IgD-negative memory B cell (primary cell): ENCODE measurements around the gene NECAB2. TPM values are rescaled to one million over a fixed set of nuclear protein-coding genes. Genes with fewer than 3 reads are reported as not detected.

Source experiments
- H3K27ac Mint-ChIP-seq, 3 donors: one replicate each; pipeline ENCODE4 v1.8.0; 2020 to 2022; ENCODE audit warnings: mild to moderate bottlenecking in 3 of 3, mixed read lengths in 3 of 3, moderate library complexity in 1 of 3
- H3K27me3 Mint-ChIP-seq: one replicate; pipeline ENCODE4 v1.8.0; 2021; ENCODE audit warnings: mixed read lengths
- H3K36me3 Mint-ChIP-seq: one replicate; pipeline ENCODE4 v1.8.0; 2020; ENCODE audit warnings: mild to moderate bottlenecking, mixed read lengths
- H3K4me1 Mint-ChIP-seq, 3 donors: one replicate each; pipeline ENCODE4 v1.8.0; 2020 to 2022; ENCODE audit warnings: mixed read lengths in 3 of 3, mild to moderate bottlenecking in 1 of 3
- H3K4me3 Mint-ChIP-seq, 4 donors: one replicate each; pipeline ENCODE4 v1.8.0; 2020 to 2022; ENCODE audit warnings: mild to moderate bottlenecking in 4 of 4, mixed read lengths in 4 of 4, moderate library complexity in 3 of 4
- H3K9me3 Mint-ChIP-seq, 3 donors: one replicate each; pipeline ENCODE4 v1.8.0; 2020 to 2021; ENCODE audit warnings: mixed read lengths in 3 of 3, mild to moderate bottlenecking in 1 of 3
- polyA plus RNA-seq: library from polyadenylated mRNA; unstranded; fragments of 300-500 nt; fragmentation: Illumina TruSeq; gene quantifications from one replicate; pipeline ENCODE4 v1.2.3, GENCODE V29; 2021

Gene NECAB2
- polyA plus RNA-seq, 1 donor from 2014 or later, result not detected

DNA sequence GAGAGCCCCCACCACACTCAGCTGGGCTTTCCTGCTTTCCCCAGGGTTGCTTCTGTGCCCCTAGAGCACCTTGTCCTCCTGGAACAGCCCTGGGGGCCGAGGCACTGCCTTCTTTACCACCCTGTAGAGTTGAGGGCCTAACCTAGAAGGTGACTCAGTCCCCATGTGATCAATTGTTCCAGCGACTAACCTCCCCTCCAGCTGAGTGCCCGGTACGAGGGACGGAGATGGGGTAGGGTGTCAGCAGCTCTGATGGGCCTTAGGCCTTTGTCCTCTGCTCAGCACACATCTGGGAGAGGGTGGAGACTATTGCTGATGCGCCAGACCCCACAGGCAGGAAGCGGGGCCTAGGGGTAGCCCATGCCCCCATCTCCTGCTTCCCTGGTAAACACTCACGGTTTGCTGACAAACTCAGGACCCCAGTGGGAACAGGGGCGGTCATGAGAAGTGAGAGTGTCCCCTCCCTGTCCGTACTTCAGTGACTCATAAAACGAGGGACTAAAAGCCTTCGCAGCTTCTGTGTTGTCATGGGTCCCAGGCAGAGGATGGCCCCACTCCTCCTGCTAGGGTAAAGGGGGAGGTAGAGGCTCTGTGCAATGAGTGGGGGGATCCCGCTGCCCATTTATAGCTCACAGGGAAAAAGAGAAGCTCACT, 33.1 kb downstream of the NECAB2 start:
- H3K4me3 Mint-ChIP-seq, result no peak overlapping the region
- H3K36me3 Mint-ChIP-seq, result no peaks in the 10 kb centered on the region
- H3K4me1 Mint-ChIP-seq, result no peaks in the 10 kb centered on the region
- H3K9me3 Mint-ChIP-seq, result no peaks in the 10 kb centered on the region
- no peak overlapping the region for H3K27ac Mint-ChIP-seq
- peaks cover 16% of the 10 kb centered on the region for H3K27me3 Mint-ChIP-seq

DNA sequence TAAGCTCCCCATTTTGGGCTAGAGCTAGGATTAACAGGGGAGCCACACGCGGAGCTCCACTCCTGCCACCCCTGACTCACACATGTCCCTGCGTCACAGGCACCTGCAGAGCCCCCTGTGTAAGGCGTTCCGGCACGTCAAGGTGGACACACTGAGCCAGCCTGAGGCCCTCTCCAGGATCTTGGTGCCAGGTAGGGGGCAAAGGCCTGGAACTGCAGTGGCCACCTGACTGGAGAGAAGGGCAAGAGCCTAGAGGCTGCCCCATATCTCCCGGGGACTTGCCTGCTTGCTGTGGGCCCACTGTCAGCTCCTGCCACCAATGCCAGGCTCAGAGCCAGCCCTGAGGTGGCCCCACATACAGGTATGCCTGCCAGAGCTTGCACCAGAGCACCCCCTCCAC, 33.7 kb downstream of the NECAB2 start:
- Mint-ChIP-seq H3K36me3 (no peaks in the 10 kb centered on the region), H3K4me1 (no peaks in the 10 kb centered on the region), H3K9me3 (no peaks in the 10 kb centered on the region), H3K27ac (no peak overlapping the region), H3K4me3 (no peak overlapping the region), H3K27me3 (peaks cover 12% of the 10 kb centered on the region)

DNA sequence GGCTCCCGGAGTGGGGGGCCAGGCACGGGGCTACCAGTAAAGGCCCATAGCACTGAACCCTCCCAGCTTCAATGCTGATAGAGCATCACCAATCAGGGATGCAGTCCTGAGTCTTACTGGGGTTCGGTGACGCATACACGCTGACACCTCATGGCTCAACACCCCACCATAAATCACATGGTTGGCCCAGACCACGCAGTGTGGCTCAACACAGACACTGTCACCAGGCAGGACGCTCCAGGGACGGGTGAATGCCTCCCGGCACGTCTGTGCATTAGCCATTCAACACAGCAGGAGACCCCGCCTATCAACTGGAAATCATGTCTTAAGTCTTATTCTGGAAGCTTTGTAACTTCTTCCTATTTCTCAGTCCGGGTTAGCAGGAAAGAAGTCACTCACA, 35.0 kb downstream of the NECAB2 start:
- no peak overlapping the region for H3K27ac Mint-ChIP-seq
- H3K36me3 Mint-ChIP-seq, result no peaks in the 10 kb centered on the region
- H3K4me1 Mint-ChIP-seq, result no peaks in the 10 kb centered on the region
- no peaks in the 10 kb centered on the region for H3K9me3 Mint-ChIP-seq
- no peak overlapping the region for H3K4me3 Mint-ChIP-seq
- H3K27me3 Mint-ChIP-seq, result peaks cover 9% of the 10 kb centered on the region

DNA sequence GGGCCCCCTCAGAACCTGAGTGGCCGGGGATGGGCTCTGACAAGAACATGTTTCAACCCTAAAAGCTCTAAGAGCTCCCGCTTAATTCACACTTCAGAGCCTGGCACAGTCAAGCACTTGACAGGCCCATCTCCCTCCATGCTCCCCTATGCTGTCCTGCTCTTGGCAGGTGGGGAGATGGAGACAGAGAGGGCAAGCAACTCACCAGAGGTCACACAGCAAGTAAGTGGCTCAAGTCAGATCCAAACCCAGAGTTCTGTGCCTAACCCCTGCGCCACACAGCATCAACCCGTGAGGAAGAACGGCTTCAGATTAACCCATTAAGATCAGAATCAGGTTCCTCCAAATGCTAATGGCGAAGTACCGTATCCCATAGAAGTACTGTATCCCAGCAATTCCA, 36.4 kb downstream of the NECAB2 start:
- H3K27ac Mint-ChIP-seq, result no peak overlapping the region
- H3K4me3 Mint-ChIP-seq, result no peak overlapping the region
- no peaks in the 10 kb centered on the region for H3K9me3 Mint-ChIP-seq
- H3K36me3 Mint-ChIP-seq, result no peaks in the 10 kb centered on the region
- H3K4me1 Mint-ChIP-seq, result no peaks in the 10 kb centered on the region
- H3K27me3 Mint-ChIP-seq, result peaks cover 11% of the 10 kb centered on the region

DNA sequence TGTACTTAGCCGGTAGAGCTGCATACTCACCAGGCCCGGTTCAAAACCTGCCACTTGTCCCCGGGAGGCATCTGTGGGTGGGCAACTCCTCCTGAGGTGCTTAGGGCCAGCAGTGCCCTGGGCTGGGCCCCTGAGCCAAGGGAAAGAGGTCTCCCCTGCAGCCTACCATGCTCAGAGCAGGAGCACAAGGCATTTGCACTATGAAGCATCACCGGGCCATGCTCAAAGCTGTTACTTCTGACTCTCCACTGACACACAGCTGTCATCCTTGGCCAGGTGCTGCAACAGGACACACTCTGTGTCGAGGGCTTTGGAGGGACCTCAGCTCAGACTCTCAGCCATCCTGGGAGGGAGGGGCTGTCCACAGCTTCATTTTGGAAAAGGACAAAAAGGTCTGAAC, 37.3 kb downstream of the NECAB2 start:
- Mint-ChIP-seq H3K27ac (no peak overlapping the region), H3K27me3 (peaks cover 14% of the 10 kb centered on the region), H3K9me3 (no peaks in the 10 kb centered on the region), H3K4me1 (no peaks in the 10 kb centered on the region), H3K36me3 (no peaks in the 10 kb centered on the region), H3K4me3 (no peak overlapping the region)

DNA sequence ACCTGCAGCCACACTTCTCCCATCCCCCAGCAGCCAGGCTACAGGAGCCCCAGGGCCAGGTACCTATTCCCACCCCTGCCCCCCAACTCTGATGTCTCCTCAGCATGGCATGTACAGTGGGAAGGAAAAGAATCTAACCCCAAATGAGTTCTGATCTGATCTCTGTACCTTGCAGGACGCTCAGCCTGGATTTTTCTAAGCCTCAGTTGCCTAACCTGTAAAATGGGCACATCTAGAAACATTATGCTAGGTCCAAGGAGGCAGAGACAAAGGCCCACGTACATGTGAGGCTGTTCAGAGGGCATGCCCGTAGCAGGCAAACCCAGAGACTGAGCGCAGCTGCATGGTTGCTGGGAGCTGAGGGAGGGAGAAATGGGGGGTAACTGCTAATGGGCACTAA, 39.5 kb downstream of the NECAB2 start:
- H3K4me3 Mint-ChIP-seq, result no peak overlapping the region
- peaks cover 13% of the 10 kb centered on the region for H3K27me3 Mint-ChIP-seq
- H3K4me1 Mint-ChIP-seq, result no peaks in the 10 kb centered on the region
- no peaks in the 10 kb centered on the region for H3K36me3 Mint-ChIP-seq
- H3K27ac Mint-ChIP-seq, result no peak overlapping the region
- no peaks in the 10 kb centered on the region for H3K9me3 Mint-ChIP-seq

DNA sequence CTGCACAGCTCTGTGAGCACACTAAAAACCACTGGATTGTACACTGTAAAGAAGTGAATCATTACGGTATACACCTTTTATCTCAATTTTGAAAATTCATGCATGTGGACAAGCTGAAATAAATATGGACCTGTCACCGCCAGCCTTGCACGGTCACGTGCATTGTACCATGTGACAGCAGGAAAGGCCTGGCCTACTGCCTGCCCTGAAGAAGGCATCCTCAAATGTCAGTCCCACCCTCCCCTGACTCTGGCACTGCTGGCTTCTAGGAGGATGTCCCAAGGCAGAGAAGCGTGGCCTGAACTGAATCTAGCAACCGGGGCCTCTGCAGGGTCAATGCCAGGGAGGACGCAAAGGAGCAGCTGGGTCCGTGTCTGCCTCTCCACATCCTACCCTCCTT, 39.9 kb downstream of the NECAB2 start:
- H3K4me3 Mint-ChIP-seq, result peak overlapping the region in 1 of 4 donors; percentile 39
- H3K4me1 Mint-ChIP-seq, result no peaks in the 10 kb centered on the region
- H3K9me3 Mint-ChIP-seq, result no peaks in the 10 kb centered on the region
- H3K36me3 Mint-ChIP-seq, result no peaks in the 10 kb centered on the region
- H3K27me3 Mint-ChIP-seq, result peaks cover 13% of the 10 kb centered on the region
- no peak overlapping the region for H3K27ac Mint-ChIP-seq

DNA sequence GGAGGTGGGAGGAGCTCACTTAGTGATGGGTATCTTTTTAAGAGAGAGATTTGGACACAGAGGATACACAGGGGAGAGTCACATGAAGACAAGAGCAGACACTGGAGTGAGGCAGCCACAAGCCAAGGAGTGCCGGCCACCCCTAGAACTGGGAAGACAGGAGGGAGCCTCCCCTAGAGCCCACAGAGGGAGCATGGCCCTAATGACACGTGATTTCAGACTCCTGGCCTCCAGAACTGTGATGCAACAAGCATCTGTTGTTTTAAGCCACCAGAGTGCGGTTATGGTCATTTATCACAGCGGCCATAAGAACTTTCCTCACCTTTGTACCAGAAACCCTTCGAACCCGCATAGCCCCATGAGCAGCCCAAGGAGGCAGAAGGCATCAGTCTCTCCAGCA, 41.2 kb downstream of the NECAB2 start:
- Mint-ChIP-seq H3K27me3 (peaks cover 12% of the 10 kb centered on the region), H3K4me3 (no peak overlapping the region), H3K9me3 (no peaks in the 10 kb centered on the region), H3K36me3 (no peaks in the 10 kb centered on the region), H3K4me1 (peaks cover 0 to 2% (median 0%) of the 10 kb centered on the region in 3 donors), H3K27ac (no peak overlapping the region)

DNA sequence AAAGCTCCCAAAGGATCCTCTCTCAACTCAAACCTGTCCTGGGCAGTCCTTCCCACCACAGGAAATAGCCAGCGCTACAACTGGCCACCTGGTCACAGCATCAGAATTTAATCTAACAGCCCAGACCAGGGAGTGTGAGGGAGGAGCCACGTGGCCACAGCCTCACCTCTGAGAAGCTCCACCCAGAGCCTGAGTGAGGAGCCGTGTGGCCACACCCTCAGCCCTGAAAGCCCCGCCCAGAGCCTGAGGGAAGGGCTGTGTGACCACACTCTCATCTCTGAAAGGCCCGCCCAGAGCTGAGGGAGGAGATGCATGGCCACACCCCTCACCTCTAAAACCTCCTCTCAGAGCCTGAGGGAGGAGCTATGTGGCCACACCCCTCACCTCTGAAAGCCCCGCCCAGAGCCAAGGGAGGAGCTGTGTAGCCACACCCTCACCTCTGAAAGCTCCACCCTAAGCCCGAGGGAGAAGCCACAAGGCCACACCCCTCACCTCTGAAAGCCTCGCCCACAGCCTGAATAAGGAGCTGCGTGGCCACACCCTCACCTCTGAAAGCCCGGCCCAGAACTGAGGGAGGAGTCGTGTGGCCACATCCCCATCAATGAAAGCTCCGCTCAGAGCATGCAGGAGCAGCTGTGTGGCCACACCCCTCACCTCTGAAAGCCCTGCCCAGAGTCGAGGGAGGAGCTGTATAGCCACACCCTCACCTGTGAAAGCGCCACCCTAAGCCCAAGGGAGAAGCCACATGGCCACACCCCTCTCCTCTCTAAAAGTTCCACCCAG, 45.9 kb downstream of the NECAB2 start:
- H3K27me3 Mint-ChIP-seq, result peaks cover 10% of the 10 kb centered on the region
- peak overlapping the region in 1 of 3 donors; percentile 86 for H3K27ac Mint-ChIP-seq
- H3K9me3 Mint-ChIP-seq, result no peaks in the 10 kb centered on the region
- H3K4me1 Mint-ChIP-seq, result peaks cover 0 to 3% (median 0%) of the 10 kb centered on the region in 3 donors
- peak overlapping the region in 2 of 4 donors; percentile 45 to 57 for H3K4me3 Mint-ChIP-seq
- H3K36me3 Mint-ChIP-seq, result no peaks in the 10 kb centered on the region

DNA sequence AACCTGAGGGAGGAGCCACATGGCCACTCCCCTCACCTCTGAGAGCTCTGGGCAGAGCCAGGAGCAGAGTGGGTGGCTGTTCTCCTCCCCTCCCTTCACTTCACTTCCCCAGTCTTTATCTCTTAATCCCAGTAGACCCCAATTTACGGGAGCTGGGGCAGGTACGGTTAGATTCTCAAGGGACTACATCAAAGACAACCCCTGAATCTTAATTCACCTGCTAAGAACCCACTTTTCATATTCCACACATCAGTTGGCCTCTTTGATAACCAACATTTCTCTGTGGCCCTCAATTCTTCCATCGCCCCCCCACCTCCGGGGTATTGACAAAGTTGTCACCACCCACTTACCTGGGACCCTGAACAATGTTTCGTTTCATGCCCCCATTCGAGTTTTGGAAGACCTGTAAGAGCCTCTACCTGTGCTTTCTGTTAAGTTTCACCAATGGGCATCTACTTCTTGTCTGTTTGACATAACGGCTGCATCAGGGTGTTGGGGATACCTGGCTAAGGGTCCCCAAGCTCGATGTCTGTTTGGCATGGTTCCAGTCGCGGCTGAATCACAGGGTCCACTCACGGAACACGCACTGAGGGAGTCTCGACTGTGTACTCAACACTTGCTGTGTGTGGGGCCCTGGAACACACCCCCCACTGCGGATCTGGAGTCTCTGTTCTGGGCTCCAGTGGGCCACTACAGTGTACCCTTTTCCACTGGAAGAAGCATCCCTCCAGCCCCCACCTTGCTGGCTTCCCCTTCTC, 46.7 kb downstream of the NECAB2 start:
- H3K27me3 Mint-ChIP-seq, result peaks cover 4% of the 10 kb centered on the region
- no peak overlapping the region for H3K27ac Mint-ChIP-seq
- H3K4me1 Mint-ChIP-seq, result peaks cover 0 to 3% (median 0%) of the 10 kb centered on the region in 3 donors
- peak overlapping the region in 1 of 4 donors; percentile 57 for H3K4me3 Mint-ChIP-seq
- no peaks in the 10 kb centered on the region for H3K36me3 Mint-ChIP-seq
- peaks cover 0 to 4% (median 1%) of the 10 kb centered on the region in 3 donors for H3K9me3 Mint-ChIP-seq

DNA sequence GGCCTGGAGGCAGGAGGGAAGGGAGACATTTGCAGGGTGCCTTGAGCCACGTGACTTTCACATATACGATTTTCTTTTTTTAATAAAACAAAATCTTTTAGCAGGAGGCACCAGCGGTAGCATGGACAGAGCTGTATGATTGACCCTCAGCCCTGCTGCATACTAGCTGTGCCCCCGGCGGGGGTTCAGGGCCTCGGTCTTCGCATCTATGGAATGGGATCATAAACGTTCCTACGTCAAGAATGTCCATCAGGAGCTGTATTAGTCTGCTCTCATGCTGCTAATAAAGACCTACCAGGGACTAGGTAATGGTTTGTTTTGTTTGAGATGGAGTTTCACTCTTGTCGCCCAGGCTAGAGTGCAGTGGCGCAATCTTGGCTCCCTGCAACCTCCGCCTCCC, 47.4 kb downstream of the NECAB2 start:
- Mint-ChIP-seq H3K9me3 (peaks cover 0 to 4% (median 1%) of the 10 kb centered on the region in 3 donors), H3K36me3 (no peaks in the 10 kb centered on the region), H3K4me3 (no peak overlapping the region), H3K27ac (no peak overlapping the region), H3K4me1 (peaks cover 0 to 3% (median 0%) of the 10 kb centered on the region in 3 donors), H3K27me3 (peaks cover 4% of the 10 kb centered on the region)

DNA sequence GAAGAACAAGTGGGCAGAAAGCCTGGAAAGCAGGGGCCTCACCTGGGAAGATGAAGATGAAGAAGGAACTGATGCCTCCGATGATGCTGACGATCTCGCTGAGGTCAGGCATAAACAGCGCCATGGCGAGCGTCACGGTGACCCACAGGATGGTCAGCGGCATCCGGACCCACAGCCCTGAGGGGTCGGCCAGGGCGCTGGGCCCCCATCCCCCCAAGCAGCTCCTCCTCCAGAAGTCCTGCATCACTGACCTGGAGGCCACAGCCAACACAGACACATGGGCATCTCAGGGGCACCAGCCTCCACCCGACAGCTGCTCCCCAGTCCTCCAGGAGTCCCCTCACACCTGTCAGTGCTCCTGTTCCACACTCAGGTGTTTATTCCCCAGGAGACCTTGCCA, 48.4 kb downstream of the NECAB2 start:
- H3K36me3 Mint-ChIP-seq, result no peaks in the 10 kb centered on the region
- peaks cover 2% of the 10 kb centered on the region for H3K27me3 Mint-ChIP-seq
- no peak overlapping the region for H3K27ac Mint-ChIP-seq
- H3K9me3 Mint-ChIP-seq, result peaks cover 2 to 7% (median 7%) of the 10 kb centered on the region in 3 donors
- H3K4me3 Mint-ChIP-seq, result no peak overlapping the region
- H3K4me1 Mint-ChIP-seq, result peaks cover 0 to 3% (median 0%) of the 10 kb centered on the region in 3 donors

DNA sequence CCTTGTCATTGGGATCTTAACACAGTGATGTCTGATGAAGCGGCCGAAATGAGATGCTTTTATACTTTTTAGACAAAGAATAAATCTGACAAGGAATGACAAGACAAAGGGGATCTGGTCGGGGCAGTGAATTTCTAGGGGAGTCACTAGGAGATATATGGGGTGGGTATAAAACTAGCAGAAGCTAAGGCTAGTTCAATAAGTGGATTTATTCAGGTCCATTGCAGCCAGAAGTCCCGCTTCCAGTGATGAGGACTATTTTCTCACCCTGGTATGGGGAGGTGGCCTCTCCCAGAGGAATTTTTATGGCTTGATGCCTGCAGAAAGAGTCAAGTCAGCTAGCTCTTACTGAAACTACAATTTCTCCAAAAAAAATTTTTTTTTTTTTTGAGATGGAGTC, 50.7 kb downstream of the NECAB2 start:
- no peaks in the 10 kb centered on the region for H3K36me3 Mint-ChIP-seq
- no peak overlapping the region for H3K27ac Mint-ChIP-seq
- H3K27me3 Mint-ChIP-seq, result peaks cover 1% of the 10 kb centered on the region
- no peak overlapping the region for H3K4me3 Mint-ChIP-seq
- H3K9me3 Mint-ChIP-seq, result peaks cover 7 to 9% (median 9%) of the 10 kb centered on the region in 3 donors
- peaks cover 0 to 3% (median 0%) of the 10 kb centered on the region in 3 donors for H3K4me1 Mint-ChIP-seq

DNA sequence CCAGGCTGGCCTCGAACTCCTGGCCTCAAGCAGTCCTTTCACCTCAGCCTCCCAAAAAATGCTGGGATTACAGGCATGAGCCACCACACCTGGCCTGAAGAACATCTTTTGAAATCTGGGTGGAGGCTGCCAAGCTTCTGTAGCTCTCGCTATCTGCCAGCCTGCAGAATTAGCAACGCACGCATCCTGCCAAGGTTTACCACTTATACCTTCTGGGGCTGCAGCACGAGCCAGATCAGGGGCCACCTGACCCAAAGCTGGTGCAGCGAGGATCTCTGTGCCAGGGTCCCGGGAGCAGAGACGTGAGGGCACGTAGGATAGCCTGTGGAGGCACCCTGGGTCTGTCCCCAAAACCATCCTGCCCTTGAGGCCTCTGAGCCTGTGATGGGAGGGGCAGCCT, 52.3 kb downstream of the NECAB2 start:
- H3K36me3 Mint-ChIP-seq, result no peaks in the 10 kb centered on the region
- no peak overlapping the region for H3K4me3 Mint-ChIP-seq
- H3K4me1 Mint-ChIP-seq, result no peaks in the 10 kb centered on the region
- H3K27ac Mint-ChIP-seq, result no peak overlapping the region
- H3K9me3 Mint-ChIP-seq, result peaks cover 7 to 9% (median 9%) of the 10 kb centered on the region in 3 donors
- peaks cover 1% of the 10 kb centered on the region for H3K27me3 Mint-ChIP-seq

DNA sequence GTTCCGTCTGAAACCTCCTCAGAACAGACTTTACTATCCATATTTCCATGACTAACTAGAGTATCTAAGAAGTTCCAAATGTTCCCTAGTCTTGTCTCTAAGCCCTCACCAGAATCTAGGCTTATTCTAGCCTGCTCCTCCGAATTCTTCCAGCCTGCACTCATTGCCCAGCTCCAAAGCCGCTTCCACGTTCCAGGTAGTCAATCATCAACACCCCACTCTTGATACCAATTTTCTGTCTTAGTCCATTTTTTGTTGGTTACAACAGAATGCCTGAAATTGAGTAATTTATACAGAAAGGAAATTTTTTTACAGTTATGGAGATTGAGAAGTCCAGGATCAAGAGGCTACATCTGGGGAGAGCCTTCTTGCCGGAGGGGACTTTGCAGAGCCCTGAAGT, 53.4 kb downstream of the NECAB2 start:
- no peaks in the 10 kb centered on the region for H3K36me3 Mint-ChIP-seq
- H3K27me3 Mint-ChIP-seq, result peaks cover 1% of the 10 kb centered on the region
- H3K27ac Mint-ChIP-seq, result no peak overlapping the region
- no peak overlapping the region for H3K4me3 Mint-ChIP-seq
- H3K4me1 Mint-ChIP-seq, result no peaks in the 10 kb centered on the region
- peaks cover 7 to 9% (median 9%) of the 10 kb centered on the region in 3 donors for H3K9me3 Mint-ChIP-seq
